Small intestine (tissue), 7 donors: Measurements from ENCODE around the gene ALDH6A1. TPM values are rescaled to one million over a fixed set of nuclear protein-coding genes. Genes with fewer than 3 reads are reported as not detected.

ENCODE experiments used
- DNase-seq, 2 donors: peaks; one replicate each; pipeline versions ENCODE4 v3.0.0 to v3.0.0-alpha.2; 2013
- FAIRE-seq: peaks from 2 replicates; lab custom pipeline; 2012; peaks lifted over from hg19 to GRCh38; lab: Jason Lieb, UNC
- H3K27ac ChIP-seq, 3 donors: one replicate each; pipeline ENCODE4 v1.5.1; 2013; ENCODE audit warnings: low read length in 2 of 3, mild to moderate bottlenecking in 2 of 3, control low read depth in 1 of 3, inconsistent platforms in 1 of 3, low read depth in 1 of 3, moderate library complexity in 1 of 3
- H3K27me3 ChIP-seq, 3 donors: one replicate each; pipeline ENCODE4 v1.6.1; 2013; ENCODE audit warnings: low read length in 3 of 3, inconsistent platforms in 1 of 3; ENCODE audit not compliant: control insufficient read depth in 3 of 3, insufficient read depth in 3 of 3
- H3K36me3 ChIP-seq, 3 donors: one replicate each; pipeline ENCODE4 v1.6.1; 2013; ENCODE audit warnings: low read length in 3 of 3, inconsistent platforms in 1 of 3, low read depth in 1 of 3, mild to moderate bottlenecking in 1 of 3, moderate library complexity in 1 of 3; ENCODE audit not compliant: control insufficient read depth in 3 of 3, insufficient read depth in 2 of 3
- H3K4me1 ChIP-seq, 3 donors: one replicate each; pipeline ENCODE4 v1.6.1; 2013; ENCODE audit warnings: low read length in 2 of 3, inconsistent platforms in 1 of 3, low read depth in 1 of 3, mild to moderate bottlenecking in 1 of 3, moderate library complexity in 1 of 3; ENCODE audit not compliant: control insufficient read depth in 3 of 3, insufficient read depth in 2 of 3
- H3K4me3 ChIP-seq, 3 donors: one replicate each; pipeline ENCODE4 v1.5.1; 2013; ENCODE audit warnings: low read length in 3 of 3, control low read depth in 1 of 3, inconsistent platforms in 1 of 3, low read depth in 1 of 3, mild to moderate bottlenecking in 1 of 3, moderate library complexity in 1 of 3
- H3K9me3 ChIP-seq, 2 donors: one replicate each; pipeline ENCODE4 v1.6.1; 2013; ENCODE audit warnings: low read depth in 1 of 2, low read length in 1 of 2; ENCODE audit not compliant: control insufficient read depth in 2 of 2, insufficient read depth in 1 of 2
- WGBS, 3 donors: extraction: QIAGEN DNeasy Blood & Tissue Kit; methylation state at CpG; one replicate each; pipeline ENCODE4 v1.1.7; 2013; 5-methylcytosine and 5-hydroxymethylcytosine counted together
- polyA plus RNA-seq, 4 donors: library from polyadenylated mRNA; stranded (reverse) in 3 of 4; unstranded in 1 of 4; fragments of 200-250 nt in 3 of 4; fragments of 120-200 nt in 1 of 4; gene quantifications; one replicate each; pipeline versions ENCODE4 v1.2.1 to v1.2.3, GENCODE V29; 2013
- donor health status: healthy with polysubstance abuse.
- donor health status: control.
- donor health status: control.
- donor health status: Bipolar disorder and iron deficiency.
- donor health status: healthy.

ALDH6A1 gene
- polyA plus RNA-seq, 4 donors: 15.8 to 56.4 (median 30.5) TPM

GRCh38 chr14:74065746-74066575 is 18.3 kb downstream of the ALDH6A1 start:
- WGBS, 3 donors: 59 to 80% (median 60%) methylated on average over 3 of the region's 3 CpGs
- H3K27me3 ChIP-seq: no peaks in the 10 kb centered on the region
- DNase-seq (no peak), FAIRE-seq (no peak)
- H3K36me3 ChIP-seq: peaks cover 0 to 56% (median 5%) of the 10 kb centered on the region in 3 donors
- no peak overlapping the region for H3K4me3 ChIP-seq
- no peaks in the 10 kb centered on the region for H3K9me3 ChIP-seq
- peaks cover 0 to 5% (median 0%) of the 10 kb centered on the region in 3 donors for H3K4me1 ChIP-seq
- no peak overlapping the region for H3K27ac ChIP-seq

DNA sequence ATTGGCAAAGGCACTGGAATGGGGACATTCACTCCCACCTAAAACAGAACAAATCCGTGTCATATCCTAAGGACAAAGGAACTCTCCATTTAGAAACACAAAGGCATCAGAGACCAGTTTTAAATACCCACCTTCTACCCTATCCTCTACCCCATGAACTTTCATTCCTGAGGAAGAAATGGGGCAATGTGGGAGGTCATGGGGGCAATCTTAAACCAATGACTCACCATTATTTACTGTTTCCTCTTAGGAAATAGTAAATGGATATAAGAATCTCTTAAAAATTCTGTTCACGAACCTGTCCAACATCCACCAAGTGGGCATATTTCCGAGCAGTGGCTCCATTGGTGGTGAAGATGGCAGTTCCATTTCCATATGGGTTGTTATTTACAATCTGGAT is 19.4 kb downstream of the ALDH6A1 start:
- peaks cover 0 to 5% (median 0%) of the 10 kb centered on the region in 3 donors for H3K4me1 ChIP-seq
- no peaks in the 10 kb centered on the region for H3K27me3 ChIP-seq
- H3K27ac ChIP-seq: no peak overlapping the region
- 92 to 98% (median 93%) methylated on average over 3 of the region's 3 CpGs for WGBS, 3 donors
- no peaks in the 10 kb centered on the region for H3K9me3 ChIP-seq
- H3K36me3 ChIP-seq: peaks cover 0 to 57% (median 5%) of the 10 kb centered on the region in 3 donors
- DNase-seq: no peak
- FAIRE-seq: no peak
- no peak overlapping the region for H3K4me3 ChIP-seq

GRCh38 chr14:74064426-74064825 is 19.8 kb downstream of the ALDH6A1 start:
- peaks cover 0 to 54% (median 5%) of the 10 kb centered on the region in 3 donors for H3K36me3 ChIP-seq

DNA sequence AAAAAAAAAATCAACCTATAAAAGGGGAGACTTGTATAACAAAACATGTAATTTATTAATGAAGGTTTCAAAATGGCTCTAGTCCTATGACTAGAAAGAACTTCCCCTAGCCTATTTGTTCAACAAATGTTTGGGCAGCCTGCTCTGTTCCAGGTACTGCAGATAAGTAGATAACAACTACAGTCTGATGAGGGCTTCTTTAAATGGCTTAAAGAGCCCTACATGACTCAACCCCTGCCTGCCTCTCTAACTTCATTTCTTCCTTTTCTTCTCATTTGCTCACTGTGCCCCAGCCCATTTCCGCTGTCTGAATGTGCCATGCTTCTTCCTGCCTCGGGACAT is 21.5 kb downstream of the ALDH6A1 start:
- peaks cover 0 to 49% (median 5%) of the 10 kb centered on the region in 3 donors for H3K36me3 ChIP-seq
- no peaks in the 10 kb centered on the region for H3K9me3 ChIP-seq
- WGBS, 3 donors: 88 to 97% (median 91%) methylated on average over 2 of the region's 2 CpGs
- no peak overlapping the region for H3K4me3 ChIP-seq
- H3K27me3 ChIP-seq: no peaks in the 10 kb centered on the region
- no peak for DNase-seq
- no peak for FAIRE-seq
- H3K27ac ChIP-seq: no peak overlapping the region
- H3K4me1 ChIP-seq: peaks cover 0 to 5% (median 0%) of the 10 kb centered on the region in 3 donors

More at GRCh38 chr14:74064426-74064825, 19.8 kb downstream of the ALDH6A1 start:
- H3K4me1 ChIP-seq: peaks cover 0 to 5% (median 0%) of the 10 kb centered on the region in 3 donors
- no peak overlapping the region for H3K27ac ChIP-seq
- no peaks in the 10 kb centered on the region for H3K27me3 ChIP-seq
- no peak overlapping the region for H3K4me3 ChIP-seq
- FAIRE-seq (no peak), DNase-seq (no peak)
- H3K9me3 ChIP-seq: no peaks in the 10 kb centered on the region

DNA sequence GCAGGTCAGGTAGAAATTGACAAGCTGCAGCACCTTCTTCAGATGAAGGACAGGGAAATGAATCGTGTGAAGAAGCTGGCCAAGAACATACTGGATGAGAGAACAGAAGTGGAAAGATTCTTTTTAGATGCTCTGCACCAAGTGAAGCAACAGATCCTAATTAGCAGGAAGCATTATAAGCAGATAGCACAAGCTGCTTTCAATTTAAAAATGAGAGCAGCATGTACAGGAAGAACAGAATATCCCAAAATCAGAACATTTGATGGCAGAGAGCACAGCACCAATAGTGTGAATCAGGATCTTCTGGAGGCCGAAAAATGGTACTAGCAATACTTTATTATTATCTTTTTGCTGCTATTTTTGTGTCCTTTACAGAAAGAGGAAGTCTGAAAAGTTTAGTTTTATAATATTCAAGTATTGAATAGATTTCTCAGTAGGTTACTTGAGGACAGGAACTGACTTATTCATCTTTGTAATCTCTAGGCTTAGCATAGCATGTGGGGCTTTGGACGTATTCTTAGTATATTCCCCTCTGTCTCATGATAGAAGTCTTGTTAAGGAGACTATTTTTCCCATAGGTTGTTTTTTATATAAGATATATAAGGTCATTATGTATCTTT is 34.3 kb downstream of the ALDH6A1 start:
- H3K27me3 ChIP-seq: no peaks in the 10 kb centered on the region
- FAIRE-seq (no peak), DNase-seq (no peak)
- H3K36me3 ChIP-seq: peaks cover 0 to 12% (median 0%) of the 10 kb centered on the region in 3 donors
- no peak overlapping the region for H3K27ac ChIP-seq
- H3K4me3 ChIP-seq: no peak overlapping the region
- H3K4me1 ChIP-seq: no peaks in the 10 kb centered on the region
- no peaks in the 10 kb centered on the region for H3K9me3 ChIP-seq
- WGBS, 3 donors: 68 to 80% (median 77%) methylated on average over 3 of the region's 3 CpGs

DNA sequence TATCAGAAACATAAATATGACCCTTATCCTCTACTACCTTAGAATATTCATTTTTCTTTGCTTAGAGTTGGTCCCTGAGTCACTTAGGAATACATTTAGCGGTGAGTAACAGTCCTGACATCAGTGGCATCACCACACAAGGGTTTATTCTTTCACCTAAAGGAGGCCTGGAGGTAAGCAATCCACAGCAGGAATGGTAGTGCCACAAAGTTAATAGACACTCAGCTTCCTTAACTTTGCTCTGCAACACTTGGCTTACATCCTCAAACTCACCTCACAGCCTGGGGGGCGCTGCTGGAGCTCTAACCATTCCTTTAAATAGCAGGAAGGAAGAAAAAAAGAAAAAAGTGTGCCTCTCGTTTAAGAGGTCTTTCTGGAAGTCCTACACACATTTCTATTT is 36.0 kb downstream of the ALDH6A1 start:
- Histone ChIP-seq H3K27me3 (no peaks in the 10 kb centered on the region), H3K27ac (no peak overlapping the region), H3K9me3 (no peaks in the 10 kb centered on the region), H3K4me1 (no peaks in the 10 kb centered on the region), H3K36me3 (peaks cover 0 to 12% (median 0%) of the 10 kb centered on the region in 3 donors), H3K4me3 (no peak overlapping the region)
- DNase-seq (no peak), FAIRE-seq (no peak)
- 54 to 64% (median 54%) methylated on average over 3 of the region's 3 CpGs for WGBS, 3 donors

GRCh38 chr14:74045522-74045921 is 38.7 kb downstream of the ALDH6A1 start:
- Histone ChIP-seq H3K9me3 (no peaks in the 10 kb centered on the region), H3K4me1 (no peaks in the 10 kb centered on the region), H3K27ac (no peak overlapping the region), H3K36me3 (peaks cover 0 to 15% (median 0%) of the 10 kb centered on the region in 3 donors), H3K4me3 (no peak overlapping the region), H3K27me3 (no peaks in the 10 kb centered on the region)
- WGBS, 3 donors: 96 to 97% (median 97%) methylated on average over 4 of the region's 4 CpGs
- FAIRE-seq (no peak), DNase-seq (no peak)

GRCh38 chr14:74042296-74042695 is 42.0 kb downstream of the ALDH6A1 start:
- Histone ChIP-seq H3K27ac (no peak overlapping the region), H3K4me1 (no peaks in the 10 kb centered on the region), H3K4me3 (no peak overlapping the region), H3K36me3 (peaks cover 0 to 13% (median 0%) of the 10 kb centered on the region in 3 donors), H3K27me3 (no peaks in the 10 kb centered on the region), H3K9me3 (no peaks in the 10 kb centered on the region)
- FAIRE-seq: no peak
- no peak for DNase-seq
- WGBS, 3 donors: 46 to 83% (median 70%) methylated on average over 2 of the region's 2 CpGs
